PC-9 (cell line): ENCODE measurements around the gene TBCD.

ENCODE experiments used
- EZH2 ChIP-seq: fragments of 200-600 bp; sonication (generic); IDR thresholded peaks from 2 replicates; pipeline ENCODE4 v1.8.0; 2017; ENCODE audit warnings: antibody characterized with exemption, low read depth
- TF ChIP-seq, protein P1 (sequence below): fragments of 200-600 bp; sonication (generic); conservative IDR thresholded peaks from 2 replicates; pipeline ENCODE4 v1.6.1; 2017; ENCODE audit warnings: mixed run types, antibody characterized with exemption, mild to moderate bottlenecking, moderate library complexity

DNA sequence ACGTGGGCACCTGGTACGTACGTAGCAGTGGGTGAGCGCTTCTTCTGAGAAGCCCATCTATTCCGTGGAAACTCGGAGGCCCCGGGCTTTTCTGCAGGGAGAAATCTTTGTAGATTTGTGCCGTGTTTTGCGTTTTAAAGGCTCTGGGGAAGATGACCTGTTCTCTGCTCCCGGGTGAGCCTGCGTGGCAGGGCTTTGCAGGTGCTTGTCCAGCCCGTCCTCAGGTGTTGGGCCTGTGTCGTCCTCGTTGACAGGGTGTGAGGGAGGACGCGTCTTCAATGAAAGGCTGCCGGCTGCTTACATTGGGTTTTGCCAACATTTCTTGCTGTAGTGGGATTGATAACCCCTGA, 175.4 kb downstream of the TBCD start:
- TF ChIP-seq, protein P1, sequence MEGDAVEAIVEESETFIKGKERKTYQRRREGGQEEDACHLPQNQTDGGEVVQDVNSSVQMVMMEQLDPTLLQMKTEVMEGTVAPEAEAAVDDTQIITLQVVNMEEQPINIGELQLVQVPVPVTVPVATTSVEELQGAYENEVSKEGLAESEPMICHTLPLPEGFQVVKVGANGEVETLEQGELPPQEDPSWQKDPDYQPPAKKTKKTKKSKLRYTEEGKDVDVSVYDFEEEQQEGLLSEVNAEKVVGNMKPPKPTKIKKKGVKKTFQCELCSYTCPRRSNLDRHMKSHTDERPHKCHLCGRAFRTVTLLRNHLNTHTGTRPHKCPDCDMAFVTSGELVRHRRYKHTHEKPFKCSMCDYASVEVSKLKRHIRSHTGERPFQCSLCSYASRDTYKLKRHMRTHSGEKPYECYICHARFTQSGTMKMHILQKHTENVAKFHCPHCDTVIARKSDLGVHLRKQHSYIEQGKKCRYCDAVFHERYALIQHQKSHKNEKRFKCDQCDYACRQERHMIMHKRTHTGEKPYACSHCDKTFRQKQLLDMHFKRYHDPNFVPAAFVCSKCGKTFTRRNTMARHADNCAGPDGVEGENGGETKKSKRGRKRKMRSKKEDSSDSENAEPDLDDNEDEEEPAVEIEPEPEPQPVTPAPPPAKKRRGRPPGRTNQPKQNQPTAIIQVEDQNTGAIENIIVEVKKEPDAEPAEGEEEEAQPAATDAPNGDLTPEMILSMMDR: no peak
- no peak for TF ChIP-seq EZH2
